BJ (cell line): ENCODE data around the gene DCX. TPM values are rescaled to one million over a fixed set of nuclear protein-coding genes. Genes with fewer than 3 reads are reported as not detected.

ENCODE experiments used
- CTCF ChIA-PET: fragments of 350-600 bp; formaldehyde crosslinking; extraction: SDS; loops from one replicate; lab custom pipeline; 2021; ENCODE audit warnings: antibody characterized with exemption, inconsistent platforms; lab: Yijun Ruan, JAX
- POLR2A ChIA-PET: fragments of 300-600 bp; sonication (Branson Sonifier 250); formaldehyde crosslinking; extraction: SDS; loops from one replicate; lab custom pipeline; 2021; ENCODE audit warnings: antibody characterized with exemption; lab: Charles Lee
- DNase-seq: peaks from one replicate; pipeline ENCODE4 v3.0.0-alpha.2; 2011; ENCODE audit warnings: low read depth
- H3K27me3 ChIP-seq: 2 replicates; pipeline ENCODE4 v1.6.0; 2011; ENCODE audit warnings: low read length; ENCODE audit not compliant: control insufficient read depth, insufficient read depth
- H3K36me3 ChIP-seq: 2 replicates; pipeline ENCODE4 v1.5.1; 2011; ENCODE audit warnings: low read length; ENCODE audit not compliant: control insufficient read depth, insufficient read depth
- H3K4me3 ChIP-seq: 2 replicates; pipeline ENCODE4 v1.5.1; 2011; ENCODE audit warnings: low read depth, mild to moderate bottlenecking, control low read depth, low read length
- CTCF ChIP-seq: IDR thresholded peaks from 2 replicates; pipeline ENCODE4 v1.5.1; 2011; ENCODE audit warnings: low read depth, mild to moderate bottlenecking, control low read depth, inconsistent platforms, low read length, moderate library complexity; ENCODE audit not compliant: insufficient read depth
- polyA plus RNA-seq: library from polyadenylated mRNA; depleted of rRNA; stranded (reverse); fragments of >200 nt; gene quantifications from 2 replicates; pipeline ENCODE4 v1.2.3, GENCODE V29; 2011

DCX gene
- polyA plus RNA-seq, 1 experiment = not detected

- POLR2A ChIA-PET = no interaction called here
- no peak for DNase-seq
- Histone ChIP-seq H3K27me3 (no peaks in the 10 kb centered on the region), H3K36me3 (no peaks in the 10 kb centered on the region), H3K4me3 (no peak overlapping the region)
- CTCF ChIA-PET = no interaction called here
- no peak for TF ChIP-seq CTCF
These were observed 102.9 kb downstream of the DCX start for GRCh38 chrX:111309083-111309482.

GRCh38 chrX:111308039-111308438, 104.0 kb downstream of the DCX start:
- ChIA-PET POLR2A (no interaction called here), CTCF (no interaction called here)
- no peak for TF ChIP-seq CTCF
- no peak overlapping the region for H3K4me3 ChIP-seq
- DNase-seq = no peak
- no peaks in the 10 kb centered on the region for H3K27me3 ChIP-seq
- no peaks in the 10 kb centered on the region for H3K36me3 ChIP-seq

GRCh38 chrX:111302284-111302683, 109.7 kb downstream of the DCX start:
- CTCF ChIA-PET = no interaction called here
- no peak overlapping the region for H3K4me3 ChIP-seq
- no peaks in the 10 kb centered on the region for H3K36me3 ChIP-seq
- no peaks in the 10 kb centered on the region for H3K27me3 ChIP-seq
- no peak for DNase-seq
- POLR2A ChIA-PET = no interaction called here
- TF ChIP-seq CTCF = no peak

GRCh38 chrX:111288841-111289240, 123.2 kb downstream of the DCX start:
- no peak for TF ChIP-seq CTCF
- ChIA-PET CTCF (interaction anchor here (1.0 kb wide), 1 partner anchor 9 kb away, joined by 3 read pairs; no protein-coding TSS in a partner anchor), POLR2A (no interaction called here)
- H3K27me3 ChIP-seq = no peaks in the 10 kb centered on the region
- H3K4me3 ChIP-seq = no peak overlapping the region
- DNase-seq = no peak
- no peaks in the 10 kb centered on the region for H3K36me3 ChIP-seq

GRCh38 chrX:111284631-111285293, 127.2 kb downstream of the DCX start:
- CTCF ChIA-PET = no interaction called here

More at GRCh38 chrX:111284631-111285293, 127.2 kb downstream of the DCX start:
- no peak for TF ChIP-seq CTCF
- Histone ChIP-seq H3K36me3 (no peaks in the 10 kb centered on the region), H3K4me3 (no peak overlapping the region), H3K27me3 (no peaks in the 10 kb centered on the region)
- POLR2A ChIA-PET = no interaction called here
- no peak for DNase-seq
